Colonic mucosa (tissue), 4 donors: ENCODE results near the gene IQCM. TPM values are rescaled to one million over a fixed set of nuclear protein-coding genes. Genes with fewer than 3 reads are reported as not detected.

Experiments used
- DNase-seq: peaks from one replicate; pipeline ENCODE4 v3.0.0-alpha.2; 2020
- H3K27ac ChIP-seq: fragments of 200-600 bp; one replicate; pipeline ENCODE4 v1.8.0; 2021
- H3K27me3 ChIP-seq: fragments of 200-600 bp; one replicate; pipeline ENCODE4 v1.8.0; 2021
- H3K36me3 ChIP-seq: fragments of 200-600 bp; one replicate; pipeline ENCODE4 v1.8.0; 2021
- H3K4me1 ChIP-seq: fragments of 200-600 bp; one replicate; pipeline ENCODE4 v1.8.0; 2021; ENCODE audit warnings: mild to moderate bottlenecking
- H3K4me3 ChIP-seq: fragments of 200-600 bp; one replicate; pipeline ENCODE4 v1.8.0; 2021
- H3K9ac ChIP-seq, 2 donors: one replicate each; pipeline ENCODE4 v1.7.0; 2013; ENCODE audit warnings: control low read depth in 2 of 2, low read depth in 2 of 2, low read length in 2 of 2
- H3K9me3 ChIP-seq: fragments of 200-600 bp; one replicate; pipeline ENCODE4 v1.8.0; 2021
- intact Hi-C: fragments of 100-400 bp; cut with DNase I; formaldehyde crosslinking; loops from one replicate; pipeline ENCODE4 v1.14.1; 2022
- total RNA-seq, 2 donors: library from RNA; stranded (reverse); fragmentation: NEBNext Ultra II Directional in 1 of 2; extraction: Animal tissue kit (Norgen Biotek cat#: 25700) in 1 of 2; gene quantifications; one replicate each; pipeline ENCODE4 v1.2.1, GENCODE V29; 2021
- TF ChIP-seq, protein P1 (sequence below): fragments of 200-600 bp; IDR thresholded peaks from one replicate; pipeline ENCODE4 v1.8.0; 2022; ENCODE audit warnings: antibody characterized with exemption, mild to moderate bottlenecking
- donor health status: healthy.
- donor health status: DM: no; HTN: no; CAD: no.
- donor health status: DM: no; HTN: no; CAD: no.

Gene IQCM
- total RNA-seq, 2 donors from 2014 or later, result 3.4 to 5.2 TPM

DNA sequence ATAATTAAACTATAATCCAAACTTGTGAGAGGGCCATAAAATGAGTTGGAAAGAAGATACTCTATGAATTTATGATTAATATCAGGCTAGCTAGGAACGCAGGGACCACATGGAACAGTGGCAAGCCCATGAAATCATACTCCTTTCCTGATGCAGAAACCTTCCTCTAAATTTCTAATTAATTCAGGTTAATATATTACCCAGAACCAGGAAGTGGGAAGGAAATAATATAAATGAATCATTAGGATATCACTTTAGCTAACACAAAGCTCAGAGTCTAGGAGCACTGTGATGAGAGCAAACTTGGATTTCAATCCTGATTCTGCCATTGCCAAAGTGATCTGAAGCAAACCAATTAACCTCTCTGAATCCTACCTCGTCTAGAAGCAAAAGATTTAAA, 68.0 kb downstream of the IQCM start:
- Histone ChIP-seq H3K9ac (no peak overlapping the region), H3K36me3 (no peaks in the 10 kb centered on the region), H3K4me3 (no peak overlapping the region), H3K9me3 (no peaks in the 10 kb centered on the region), H3K27ac (no peak overlapping the region), H3K4me1 (no peaks in the 10 kb centered on the region), H3K27me3 (no peaks in the 10 kb centered on the region)
- TF ChIP-seq, protein P1, sequence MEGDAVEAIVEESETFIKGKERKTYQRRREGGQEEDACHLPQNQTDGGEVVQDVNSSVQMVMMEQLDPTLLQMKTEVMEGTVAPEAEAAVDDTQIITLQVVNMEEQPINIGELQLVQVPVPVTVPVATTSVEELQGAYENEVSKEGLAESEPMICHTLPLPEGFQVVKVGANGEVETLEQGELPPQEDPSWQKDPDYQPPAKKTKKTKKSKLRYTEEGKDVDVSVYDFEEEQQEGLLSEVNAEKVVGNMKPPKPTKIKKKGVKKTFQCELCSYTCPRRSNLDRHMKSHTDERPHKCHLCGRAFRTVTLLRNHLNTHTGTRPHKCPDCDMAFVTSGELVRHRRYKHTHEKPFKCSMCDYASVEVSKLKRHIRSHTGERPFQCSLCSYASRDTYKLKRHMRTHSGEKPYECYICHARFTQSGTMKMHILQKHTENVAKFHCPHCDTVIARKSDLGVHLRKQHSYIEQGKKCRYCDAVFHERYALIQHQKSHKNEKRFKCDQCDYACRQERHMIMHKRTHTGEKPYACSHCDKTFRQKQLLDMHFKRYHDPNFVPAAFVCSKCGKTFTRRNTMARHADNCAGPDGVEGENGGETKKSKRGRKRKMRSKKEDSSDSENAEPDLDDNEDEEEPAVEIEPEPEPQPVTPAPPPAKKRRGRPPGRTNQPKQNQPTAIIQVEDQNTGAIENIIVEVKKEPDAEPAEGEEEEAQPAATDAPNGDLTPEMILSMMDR, result no peak
- DNase-seq, result no peak
- intact Hi-C loops, result no loop called here

DNA sequence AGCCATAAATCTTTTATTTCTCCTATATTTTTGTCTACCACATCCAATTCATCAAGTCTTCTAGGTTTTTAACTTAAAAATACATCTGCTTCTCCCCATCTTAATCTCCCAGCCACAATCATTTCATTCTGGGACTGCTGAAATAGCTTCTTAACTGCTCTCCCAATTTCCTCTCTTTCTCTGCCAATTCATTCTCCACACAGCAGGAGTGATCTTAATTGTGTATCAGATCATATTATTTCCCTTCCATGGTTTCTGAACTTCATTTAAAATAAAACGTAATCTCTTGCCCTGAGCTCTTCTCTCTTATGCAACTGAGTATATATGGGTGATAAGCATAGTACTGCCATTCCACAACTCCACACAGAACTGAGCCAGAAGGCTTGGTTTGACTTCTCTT, 69.4 kb downstream of the IQCM start:
- intact Hi-C loops, result no loop called here
- Histone ChIP-seq H3K36me3 (no peaks in the 10 kb centered on the region), H3K27me3 (no peaks in the 10 kb centered on the region), H3K9ac (no peak overlapping the region), H3K4me1 (no peaks in the 10 kb centered on the region), H3K27ac (no peak overlapping the region), H3K9me3 (no peaks in the 10 kb centered on the region), H3K4me3 (no peak overlapping the region)
- TF ChIP-seq, protein P1, result no peak
- no peak for DNase-seq

DNA sequence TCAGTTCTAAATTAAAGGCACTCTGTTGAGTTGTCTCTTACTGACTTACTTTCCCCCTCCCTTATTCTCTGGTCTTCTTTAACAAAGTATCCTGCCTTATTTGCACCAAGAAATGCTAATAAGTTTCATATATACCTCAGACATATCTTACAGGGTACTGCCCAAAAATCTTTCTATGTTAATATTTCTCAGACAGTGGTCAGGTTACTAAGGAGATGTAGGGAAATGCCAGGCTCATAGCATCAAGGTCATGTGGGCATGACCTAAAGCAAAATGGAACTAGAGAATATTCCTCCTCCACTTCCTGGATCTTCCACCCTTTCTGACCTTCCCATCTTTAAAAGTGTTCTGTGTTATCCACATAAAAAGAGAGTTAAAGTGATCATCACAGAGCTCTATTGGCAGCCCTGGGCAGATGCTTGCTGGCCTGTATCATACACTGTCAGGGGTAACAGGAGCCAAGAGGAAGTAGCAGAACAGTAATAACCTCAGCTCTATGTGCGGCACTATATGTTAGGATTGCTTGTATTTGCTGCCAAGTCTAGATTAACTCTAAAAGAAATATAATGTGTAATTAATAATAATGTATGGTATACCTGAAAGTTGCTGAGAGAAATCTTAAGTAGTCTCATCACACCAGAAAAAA, 74.3 kb downstream of the IQCM start:
- no peak overlapping the region for H3K9ac ChIP-seq
- no peak overlapping the region for H3K27ac ChIP-seq
- no peaks in the 10 kb centered on the region for H3K4me1 ChIP-seq
- no peaks in the 10 kb centered on the region for H3K9me3 ChIP-seq
- no peak overlapping the region for H3K4me3 ChIP-seq
- TF ChIP-seq, protein P1, result no peak
- no peaks in the 10 kb centered on the region for H3K36me3 ChIP-seq
- no peak for DNase-seq
- no peaks in the 10 kb centered on the region for H3K27me3 ChIP-seq
- intact Hi-C loops, result no loop called here

DNA sequence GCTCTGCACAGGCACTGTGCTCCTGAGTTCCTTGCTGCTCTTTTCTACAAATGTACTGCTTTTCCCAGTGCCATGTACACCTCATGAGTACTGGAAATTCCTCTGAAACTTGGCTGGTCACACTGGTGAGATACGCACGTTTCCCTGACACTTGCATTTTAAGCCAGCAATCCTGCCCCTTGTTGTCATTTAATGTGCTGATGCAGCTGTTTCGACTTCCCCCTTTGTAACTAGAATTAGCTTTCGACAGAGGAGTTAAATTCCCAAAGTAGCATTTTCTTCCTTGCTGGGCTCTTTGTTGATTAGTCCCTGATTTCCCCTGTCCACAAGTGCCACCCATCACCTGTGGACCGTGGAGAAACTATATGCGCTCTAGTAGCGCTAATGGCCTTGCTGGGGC, 77.5 kb downstream of the IQCM start:
- intact Hi-C loops, result no loop called here
- Histone ChIP-seq H3K27ac (no peak overlapping the region), H3K4me3 (no peak overlapping the region), H3K36me3 (no peaks in the 10 kb centered on the region), H3K4me1 (no peaks in the 10 kb centered on the region), H3K27me3 (no peaks in the 10 kb centered on the region), H3K9me3 (no peaks in the 10 kb centered on the region), H3K9ac (no peak overlapping the region)
- TF ChIP-seq, protein P1, result no peak
- no peak for DNase-seq

DNA sequence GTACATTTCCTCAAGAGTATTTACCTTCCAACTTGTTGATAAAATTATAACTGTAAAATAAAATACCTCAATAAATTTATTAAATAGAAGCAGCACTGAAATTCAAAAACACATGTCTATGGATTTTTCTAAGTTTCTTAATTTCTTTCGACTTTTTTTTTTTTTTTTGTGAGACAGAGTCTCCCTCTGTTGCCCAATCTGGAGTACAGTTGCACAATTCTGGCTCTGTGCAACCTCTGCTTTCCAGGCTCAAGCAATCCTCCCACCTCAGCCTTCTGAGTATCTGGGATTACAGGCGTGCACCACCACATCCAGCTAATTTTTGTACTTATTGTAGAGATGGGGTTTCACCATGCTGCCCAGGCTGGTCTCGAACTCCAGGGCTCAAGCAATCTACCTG, 79.8 kb downstream of the IQCM start:
- Histone ChIP-seq H3K9me3 (no peaks in the 10 kb centered on the region), H3K27me3 (no peaks in the 10 kb centered on the region), H3K36me3 (no peaks in the 10 kb centered on the region), H3K4me1 (no peaks in the 10 kb centered on the region), H3K27ac (no peak overlapping the region), H3K4me3 (no peak overlapping the region), H3K9ac (no peak overlapping the region)
- intact Hi-C loops, result no loop called here
- no peak for DNase-seq
- TF ChIP-seq, protein P1, result no peak
